ENCODE measurements around the gene C2CD2L. TPM values are rescaled to one million over a fixed set of nuclear protein-coding genes. Genes with fewer than 3 reads are reported as not detected.

Gene C2CD2L
- total and polyA plus RNA-seq, 2 of the 13 experiments (the other 11 are each of a cell fraction or from before 2014, with no cell fraction given) = 3.7 to 5.5 TPM

DNA sequence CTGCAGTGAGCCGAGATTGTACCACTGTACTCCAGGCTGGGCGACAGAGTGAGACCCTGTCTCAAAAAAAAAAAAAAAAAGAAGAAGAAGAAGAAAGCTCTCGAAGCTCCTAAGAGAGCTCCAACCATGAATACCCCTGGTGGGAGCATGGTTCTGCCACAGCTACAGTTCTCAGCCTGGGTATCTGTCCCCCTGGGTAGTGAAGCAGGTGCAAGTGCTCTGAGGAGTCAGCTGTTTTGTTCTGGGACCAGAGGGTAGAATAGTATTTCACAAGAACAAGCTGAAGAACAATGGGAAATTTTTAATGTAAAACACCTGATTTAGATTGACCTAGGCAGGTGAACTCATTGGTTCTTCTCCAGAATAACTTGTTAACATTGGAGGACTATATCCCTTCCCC is 45.9 kb upstream of the C2CD2L start:
- peaks cover 4% of the 10 kb centered on the region for H3K79me2 ChIP-seq (ENCODE audit: insufficient read depth, low read length)
- H4K20me1 ChIP-seq (ENCODE audit: insufficient read depth, low read length) = no peaks in the 10 kb centered on the region
- H3K9ac ChIP-seq (ENCODE audit: insufficient read depth, low read depth, low read length) = no peak overlapping the region
- TF ChIP-seq, protein P1, sequence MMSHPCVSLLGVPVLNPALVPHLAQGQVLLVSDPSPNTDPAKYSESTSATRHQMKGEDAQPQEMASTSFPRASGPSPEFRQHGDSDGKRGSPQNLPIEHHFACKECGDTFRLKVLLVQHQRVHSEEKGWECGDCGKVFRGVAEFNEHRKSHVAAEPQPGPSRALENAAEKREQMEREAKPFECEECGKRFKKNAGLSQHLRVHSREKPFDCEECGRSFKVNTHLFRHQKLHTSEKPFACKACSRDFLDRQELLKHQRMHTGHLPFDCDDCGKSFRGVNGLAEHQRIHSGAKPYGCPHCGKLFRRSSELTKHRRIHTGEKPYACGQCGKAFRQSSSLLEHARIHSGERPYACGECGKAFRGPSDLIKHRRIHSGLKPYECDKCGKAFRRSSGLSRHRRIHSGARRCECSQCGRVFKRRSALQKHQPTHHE (CRISPR knock-in tag; IDR thresholded peaks at IDR 0.05; ENCODE audit: borderline replicate concordance) = no peak
- TF ChIP-seq ATAD3A (CRISPR knock-in tag; IDR thresholded peaks at IDR 0.05) = no peak
- no peak for TF ChIP-seq KLF16 (CRISPR knock-in tag; IDR thresholded peaks at IDR 0.05)
- no peak for TF ChIP-seq ZNF234 (CRISPR knock-in tag; conservative IDR thresholded peaks at IDR 0.05)
- TF ChIP-seq ZNF431 (CRISPR knock-in tag; IDR thresholded peaks at IDR 0.05; ENCODE audit: borderline replicate concordance, low read depth) = no peak
- TF ChIP-seq, protein P2, sequence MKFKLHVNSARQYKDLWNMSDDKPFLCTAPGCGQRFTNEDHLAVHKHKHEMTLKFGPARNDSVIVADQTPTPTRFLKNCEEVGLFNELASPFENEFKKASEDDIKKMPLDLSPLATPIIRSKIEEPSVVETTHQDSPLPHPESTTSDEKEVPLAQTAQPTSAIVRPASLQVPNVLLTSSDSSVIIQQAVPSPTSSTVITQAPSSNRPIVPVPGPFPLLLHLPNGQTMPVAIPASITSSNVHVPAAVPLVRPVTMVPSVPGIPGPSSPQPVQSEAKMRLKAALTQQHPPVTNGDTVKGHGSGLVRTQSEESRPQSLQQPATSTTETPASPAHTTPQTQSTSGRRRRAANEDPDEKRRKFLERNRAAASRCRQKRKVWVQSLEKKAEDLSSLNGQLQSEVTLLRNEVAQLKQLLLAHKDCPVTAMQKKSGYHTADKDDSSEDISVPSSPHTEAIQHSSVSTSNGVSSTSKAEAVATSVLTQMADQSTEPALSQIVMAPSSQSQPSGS (CRISPR knock-in tag; IDR thresholded peaks at IDR 0.05) = no peak
- TF ChIP-seq, protein P3, sequence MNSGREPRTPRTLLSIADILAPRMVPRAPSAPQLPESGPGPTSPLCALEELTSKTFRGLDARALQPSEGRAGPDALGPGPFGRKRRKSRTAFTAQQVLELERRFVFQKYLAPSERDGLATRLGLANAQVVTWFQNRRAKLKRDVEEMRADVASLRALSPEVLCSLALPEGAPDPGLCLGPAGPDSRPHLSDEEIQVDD (CRISPR knock-in tag; IDR thresholded peaks at IDR 0.05; ENCODE audit: borderline replicate concordance) = no peak
- no peak for TF ChIP-seq THYN1 (CRISPR knock-in tag; IDR thresholded peaks at IDR 0.05; ENCODE audit: borderline replicate concordance, low read depth)
- TF ChIP-seq ZNF672 (CRISPR knock-in tag; IDR thresholded peaks at IDR 0.05) = no peak
- TF ChIP-seq CBX2 (IDR thresholded peaks at IDR 0.05; ENCODE audit: low read depth, low read length) = no peak
- no peak for TF ChIP-seq CBX2 (CRISPR knock-in tag; IDR thresholded peaks at IDR 0.05; ENCODE audit: low read depth)
- TF ChIP-seq ARHGAP35 (CRISPR knock-in tag; IDR thresholded peaks at IDR 0.05; ENCODE audit: borderline replicate concordance) = no peak
- TF ChIP-seq KLF12 (CRISPR knock-in tag; IDR thresholded peaks at IDR 0.05; ENCODE audit: borderline replicate concordance) = no peak
- TF ChIP-seq MXD4 (CRISPR knock-in tag; IDR thresholded peaks at IDR 0.05) = no peak
- no peak for TF ChIP-seq ZC3H13 (CRISPR knock-in tag; IDR thresholded peaks at IDR 0.05)
- TF ChIP-seq ZNF337 (CRISPR knock-in tag; IDR thresholded peaks at IDR 0.05; ENCODE audit: borderline replicate concordance, low read depth) = no peak
- TF ChIP-seq ZNF17 (CRISPR knock-in tag; IDR thresholded peaks at IDR 0.05) = no peak
- H3K4me2 ChIP-seq (ENCODE audit: low read depth, low read length) = no peak overlapping the region
- CTCF ChIA-PET (ENCODE audit: low intra/inter-chr PET ratio, low total read pairs) = no interaction called here
- H3K36me3 ChIP-seq (replicated peaks in 1 of 2; ENCODE audit: control insufficient read depth in 1 of 2, insufficient read depth in 2 of 2, low read length in 2 of 2) = no peaks in the 10 kb centered on the region
- DNase-seq (ENCODE audit: low spot score) (no peak), ATAC-seq (no peak), FAIRE-seq (no peak)
- POLR2A ChIA-PET = no interaction called here
- H3K27me3 ChIP-seq (ENCODE audit: control insufficient read depth in 1 of 2, insufficient read depth in 2 of 2, low read length in 2 of 2) = no peaks in the 10 kb centered on the region
- no peak overlapping the region for H2AFZ ChIP-seq (ENCODE audit: low read length)
- H3K4me3 ChIP-seq (replicated peaks in 1 of 3; ENCODE audit: insufficient read depth in 1 of 3, low read depth in 2 of 3, low read length in 3 of 3) = no peak overlapping the region
- 98% methylated on average over 3 of the region's 3 CpGs for WGBS (ENCODE audit: low lambda C conversion rate)
- H3K9me3 ChIP-seq (ENCODE audit: low read length) = no peaks in the 10 kb centered on the region
- no peak overlapping the region for H3K27ac ChIP-seq (ENCODE audit: extremely low read length, insufficient read depth, low read length)
- peaks cover 14% of the 10 kb centered on the region; the same call in 1 of the 2 replicates for H3K4me1 ChIP-seq (ENCODE audit: insufficient read depth, low read length)
- BruUV-seq (replicated peaks) = no TSS peak
- intact Hi-C loops (cut with micrococcal nuclease; ENCODE audit: unreplicated experiment) (no loop called here), in situ Hi-C loops (cut with HindIII; ENCODE audit: extremely low pct_ligation_motif_present, low pct_unique_long_range_greater_than_20kb) (no loop called here)

Measured in HepG2 (cell line).